K562 (cell line): ENCODE results near the gene TPCN1. TPM values are rescaled to one million over a fixed set of nuclear protein-coding genes. Genes with fewer than 3 reads are reported as not detected.

Experiments used
- CCAR2 ChIP-seq: fragments of 200-400 bp; formaldehyde crosslinking; IDR thresholded peaks from 2 replicates; pipeline ENCODE4 v1.6.1; 2017; ENCODE audit warnings: mild to moderate bottlenecking, low read depth, low read length
- FOXP1 ChIP-seq: sonication (generic); formaldehyde crosslinking; IDR thresholded peaks from 2 replicates; pipeline ENCODE4 v1.8.0; 2022; ENCODE audit warnings: mild to moderate bottlenecking, missing genetic modification reagents
- GTF2A2 ChIP-seq: IDR thresholded peaks from 2 replicates; pipeline ENCODE4 v1.6.1; 2016; ENCODE audit warnings: mild to moderate bottlenecking, missing genetic modification characterization, missing compliant biosample characterization
- HDAC8 ChIP-seq: fragments of 450-650 bp; IDR thresholded peaks from 2 replicates; pipeline ENCODE4 v1.6.1; 2016; ENCODE audit warnings: mild to moderate bottlenecking, missing genetic modification characterization, moderate library complexity, missing compliant biosample characterization
- MAFK ChIP-seq: IDR thresholded peaks from 2 replicates; pipeline ENCODE4 v1.6.1; 2011; ENCODE audit warnings: low read length, improper control_type of control experiment
- MBD2 ChIP-seq: sonication (generic); IDR thresholded peaks from 2 replicates; pipeline ENCODE4 v1.6.1; 2016; ENCODE audit warnings: low read depth, borderline replicate concordance
- MCM5 ChIP-seq: fragments of 450-650 bp; IDR thresholded peaks from 2 replicates; pipeline ENCODE4 v1.6.1; 2016; ENCODE audit warnings: low read depth
- MED1 ChIP-seq: sonication (generic); formaldehyde crosslinking; IDR thresholded peaks from 2 replicates; pipeline ENCODE4 v1.8.1; 2023; ENCODE audit warnings: missing genetic modification reagents, borderline replicate concordance
- NFRKB ChIP-seq: fragments of 450-650 bp; IDR thresholded peaks from 2 replicates; pipeline ENCODE4 v1.6.1; 2016; ENCODE audit warnings: low read depth
- NONO ChIP-seq, 2 experiments: fragments of 200-400 bp in 1 of 2; fragments of 450-650 bp in 1 of 2; formaldehyde crosslinking in 1 of 2; IDR thresholded peaks; 2 replicates each; pipeline ENCODE4 v1.6.1; 2017; ENCODE audit warnings: low read depth in 2 of 2, mild to moderate bottlenecking in 2 of 2, moderate library complexity in 2 of 2, low read length in 1 of 2
- POLR2G ChIP-seq: fragments of 200-400 bp; formaldehyde crosslinking; IDR thresholded peaks from 2 replicates; pipeline ENCODE4 v1.6.1; 2017; ENCODE audit warnings: low read depth, mild to moderate bottlenecking, antibody characterized with exemption, low read length, moderate library complexity
- RBFOX2 ChIP-seq: fragments of 200-400 bp; formaldehyde crosslinking; IDR thresholded peaks from 2 replicates; pipeline ENCODE4 v1.6.1; 2017; ENCODE audit warnings: low read depth, mild to moderate bottlenecking, low read length, moderate library complexity
- RFX5 ChIP-seq: IDR thresholded peaks from 2 replicates; pipeline ENCODE4 v1.6.1; 2011; ENCODE audit warnings: low read depth, mild to moderate bottlenecking, improper control_type of control experiment, low read length
- RNF2 ChIP-seq: sonication (generic); IDR thresholded peaks from 2 replicates; pipeline ENCODE4 v1.6.1; 2016
- XRCC3 ChIP-seq: fragments of 450-650 bp; IDR thresholded peaks from 2 replicates; pipeline ENCODE4 v1.6.1; 2017; ENCODE audit warnings: mild to moderate bottlenecking, moderate library complexity
- ZC3H11A ChIP-seq: IDR thresholded peaks from 2 replicates; pipeline ENCODE4 v1.6.1; 2012; ENCODE audit warnings: low read depth, low read length, improper control_type of control experiment
- ZFPM2 ChIP-seq: fragments of 250-450 bp; sonication (Bioruptor Pico); IDR thresholded peaks from 2 replicates; pipeline ENCODE4 v1.5.1; 2022; ENCODE audit warnings: mild to moderate bottlenecking
- polyA plus RNA-seq, 8 experiments: library from polyadenylated mRNA; depleted of rRNA in 4 of 8; stranded (reverse) in 5 of 8; unstranded in 3 of 8; fragments of >200 nt; fragmentation: Nextera tagmentation in 2 of 8; fragmentation: Illumina TruSeq in 1 of 8; extraction: Ambion mirVana in 2 of 8; extraction: Trizol in 1 of 8; gene quantifications; 2 replicates each; pipeline versions ENCODE4 v1.2.1 to v1.2.3, GENCODE V29; 2011 to 2014; ENCODE audit warnings: inconsistent platforms in 1 of 8, missing spikeins in 1 of 8
- total RNA-seq, 7 experiments: library from RNA; depleted of rRNA in 6 of 7; stranded (reverse); fragments of >200 nt in 6 of 7; fragmentation: Illumina TruSeq in 2 of 7; extraction: Trizol in 2 of 7; gene quantifications; 2 replicates each; pipeline versions ENCODE4 v1.2.1 to v1.2.3, GENCODE V29; 2011 to 2021; ENCODE audit warnings: low replicate concordance in 1 of 7
- TF ChIP-seq, protein P1 (sequence below): conservative IDR thresholded peaks from 2 replicates; pipeline ENCODE4 v1.6.1; 2011; ENCODE audit warnings: low read depth, mild to moderate bottlenecking, low read length; ENCODE audit not compliant: control insufficient read depth
- TF ChIP-seq, protein P2 (sequence below): fragments of 250-450 bp; sonication (Bioruptor Pico); IDR thresholded peaks from 2 replicates; pipeline ENCODE4 v1.8.0; 2022; ENCODE audit warnings: moderate library complexity, mild to moderate bottlenecking, inconsistent platforms
- TF ChIP-seq, protein P3 (sequence below): fragments of 450-650 bp; formaldehyde crosslinking; IDR thresholded peaks from 2 replicates; pipeline ENCODE4 v1.4.0; 2020; ENCODE audit warnings: mild to moderate bottlenecking, moderate library complexity
- TF ChIP-seq, protein P4 (sequence below): fragments of 250-450 bp; sonication (Bioruptor Pico); IDR thresholded peaks from 2 replicates; pipeline ENCODE4 v1.8.0; 2022; ENCODE audit warnings: inconsistent platforms, mild to moderate bottlenecking, moderate library complexity, borderline replicate concordance

Gene TPCN1
- total and polyA plus RNA-seq, 9 of the 15 experiments (the other 6 are each of a cell fraction or from before 2014, with no cell fraction given): 0.80 to 23.8 (median 7.4) TPM

DNA sequence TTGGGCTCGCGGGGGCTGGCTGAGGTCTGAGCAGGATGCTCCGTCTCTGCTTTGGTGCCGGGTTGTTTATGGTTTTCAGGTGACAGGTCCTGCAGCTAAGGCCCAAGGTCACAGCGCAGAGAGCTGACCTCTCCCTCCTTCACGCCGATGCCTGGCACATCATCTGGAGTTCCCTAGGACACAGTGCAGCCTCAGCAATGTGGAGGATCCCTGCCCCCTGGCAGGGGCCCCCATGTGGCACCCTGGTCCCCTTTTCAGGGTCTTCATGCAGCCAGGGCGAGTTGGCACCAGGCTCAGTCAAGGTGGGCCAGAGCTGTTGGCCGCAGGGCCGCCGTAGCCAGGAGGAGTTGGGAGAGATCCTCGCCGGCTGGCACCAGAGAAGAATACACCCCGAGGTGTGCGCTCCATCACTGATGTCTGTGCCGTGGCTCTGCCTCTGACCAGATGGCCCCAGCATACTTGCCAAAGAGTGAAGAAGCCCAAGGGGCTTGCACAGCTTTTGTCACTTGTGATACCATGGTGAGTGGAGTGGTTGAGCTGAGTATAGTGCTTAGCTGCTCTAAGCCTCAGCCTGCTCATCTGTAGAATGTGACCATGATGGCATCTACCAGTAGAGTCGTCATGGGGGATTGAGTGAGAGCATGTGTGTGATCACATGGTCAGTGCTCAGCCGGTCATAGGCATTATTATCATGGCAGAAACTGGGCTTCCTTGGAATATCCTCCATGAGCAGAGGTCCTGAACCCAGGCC lies 11.0 kb downstream of the TPCN1 start (continued):
- no peak for TF ChIP-seq MED1 (CRISPR knock-in tag)
- no peak for TF ChIP-seq MAFK
- TF ChIP-seq MCM5: no peak
- TF ChIP-seq CCAR2: no peak
- TF ChIP-seq, protein P1, sequence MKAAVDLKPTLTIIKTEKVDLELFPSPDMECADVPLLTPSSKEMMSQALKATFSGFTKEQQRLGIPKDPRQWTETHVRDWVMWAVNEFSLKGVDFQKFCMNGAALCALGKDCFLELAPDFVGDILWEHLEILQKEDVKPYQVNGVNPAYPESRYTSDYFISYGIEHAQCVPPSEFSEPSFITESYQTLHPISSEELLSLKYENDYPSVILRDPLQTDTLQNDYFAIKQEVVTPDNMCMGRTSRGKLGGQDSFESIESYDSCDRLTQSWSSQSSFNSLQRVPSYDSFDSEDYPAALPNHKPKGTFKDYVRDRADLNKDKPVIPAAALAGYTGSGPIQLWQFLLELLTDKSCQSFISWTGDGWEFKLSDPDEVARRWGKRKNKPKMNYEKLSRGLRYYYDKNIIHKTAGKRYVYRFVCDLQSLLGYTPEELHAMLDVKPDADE: peak; percentile 44; the same call in 1 of the 2 replicates
- no peak for TF ChIP-seq RFX5
- TF ChIP-seq, protein P2, sequence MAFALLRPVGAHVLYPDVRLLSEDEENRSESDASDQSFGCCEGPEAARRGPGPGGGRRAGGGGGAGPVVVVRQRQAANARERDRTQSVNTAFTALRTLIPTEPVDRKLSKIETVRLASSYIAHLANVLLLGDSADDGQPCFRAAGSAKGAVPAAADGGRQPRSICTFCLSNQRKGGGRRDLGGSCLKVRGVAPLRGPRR (CRISPR knock-in tag): no peak
- no peak for TF ChIP-seq MBD2
- TF ChIP-seq NONO (IDR thresholded peaks at IDR 0.05; ENCODE audit: low read depth in 2 of 2, low read length in 1 of 2): no peak
- no peak for TF ChIP-seq ZC3H11A
- TF ChIP-seq NFRKB: no peak
- no peak for TF ChIP-seq XRCC3
- TF ChIP-seq RBFOX2: peak; percentile 28; the same call in 1 of the 2 replicates
- TF ChIP-seq RNF2: no peak
- TF ChIP-seq ZFPM2 (CRISPR knock-in tag): no peak
- TF ChIP-seq, protein P3, sequence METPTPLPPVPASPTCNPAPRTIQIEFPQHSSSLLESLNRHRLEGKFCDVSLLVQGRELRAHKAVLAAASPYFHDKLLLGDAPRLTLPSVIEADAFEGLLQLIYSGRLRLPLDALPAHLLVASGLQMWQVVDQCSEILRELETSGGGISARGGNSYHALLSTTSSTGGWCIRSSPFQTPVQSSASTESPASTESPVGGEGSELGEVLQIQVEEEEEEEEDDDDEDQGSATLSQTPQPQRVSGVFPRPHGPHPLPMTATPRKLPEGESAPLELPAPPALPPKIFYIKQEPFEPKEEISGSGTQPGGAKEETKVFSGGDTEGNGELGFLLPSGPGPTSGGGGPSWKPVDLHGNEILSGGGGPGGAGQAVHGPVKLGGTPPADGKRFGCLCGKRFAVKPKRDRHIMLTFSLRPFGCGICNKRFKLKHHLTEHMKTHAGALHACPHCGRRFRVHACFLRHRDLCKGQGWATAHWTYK (CRISPR knock-in tag): no peak
- TF ChIP-seq GTF2A2 (tag): no peak
- TF ChIP-seq POLR2G: peak; percentile 28; the same call in 1 of the 2 replicates
- no peak for TF ChIP-seq FOXP1 (CRISPR knock-in tag)
- peak; percentile 13; the same call in 1 of the 2 replicates for TF ChIP-seq HDAC8 (tag)
- TF ChIP-seq, protein P4, sequence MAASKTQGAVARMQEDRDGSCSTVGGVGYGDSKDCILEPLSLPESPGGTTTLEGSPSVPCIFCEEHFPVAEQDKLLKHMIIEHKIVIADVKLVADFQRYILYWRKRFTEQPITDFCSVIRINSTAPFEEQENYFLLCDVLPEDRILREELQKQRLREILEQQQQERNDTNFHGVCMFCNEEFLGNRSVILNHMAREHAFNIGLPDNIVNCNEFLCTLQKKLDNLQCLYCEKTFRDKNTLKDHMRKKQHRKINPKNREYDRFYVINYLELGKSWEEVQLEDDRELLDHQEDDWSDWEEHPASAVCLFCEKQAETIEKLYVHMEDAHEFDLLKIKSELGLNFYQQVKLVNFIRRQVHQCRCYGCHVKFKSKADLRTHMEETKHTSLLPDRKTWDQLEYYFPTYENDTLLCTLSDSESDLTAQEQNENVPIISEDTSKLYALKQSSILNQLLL (CRISPR knock-in tag): no peak
